GM15510 (cell line): Measurements from ENCODE around the gene RHOF.

Experiments
- POLR2A ChIP-seq: IDR thresholded peaks from 3 replicates; pipeline ENCODE4 v1.6.1; 2011; ENCODE audit warnings: borderline replicate concordance; ENCODE audit not compliant: insufficient read length; ENCODE audit errors: extremely low read depth

Gene RHOF

DNA sequence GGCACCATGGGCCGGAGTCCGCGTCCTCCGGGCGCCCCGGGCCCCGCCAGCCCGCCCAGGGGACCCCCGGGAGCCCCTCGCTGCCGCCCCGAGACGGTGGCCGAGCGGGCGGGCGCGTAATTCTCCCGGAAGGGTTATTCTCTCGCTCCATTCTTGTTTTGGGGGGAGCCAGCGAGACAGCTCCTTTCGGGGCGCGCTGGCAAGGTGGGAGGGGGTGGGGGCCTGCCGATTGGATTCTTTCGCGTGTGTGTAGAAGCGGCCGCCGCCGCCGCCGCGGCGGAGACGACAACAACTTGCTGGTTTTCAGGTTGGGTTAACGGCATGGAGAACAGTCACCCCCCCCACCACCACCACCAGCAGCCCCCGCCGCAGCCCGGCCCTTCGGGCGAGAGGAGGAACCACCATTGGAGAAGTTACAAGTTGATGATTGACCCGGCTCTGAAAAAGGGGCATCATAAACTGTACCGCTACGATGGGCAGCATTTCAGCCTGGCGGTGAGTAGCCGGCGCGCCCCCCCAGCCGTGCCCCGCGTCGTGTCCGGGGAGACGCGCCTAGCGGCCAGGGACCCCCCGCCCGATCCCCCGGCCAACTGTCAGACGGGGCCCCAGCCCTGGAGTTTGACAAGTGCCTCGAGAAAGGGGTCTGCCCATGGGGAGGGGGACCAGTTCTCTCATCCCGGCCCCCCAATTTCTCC, 11.1 kb upstream of the RHOF start:
- TF ChIP-seq POLR2A, result no peak

- TF ChIP-seq POLR2A, result peak; percentile 57
These were observed 10.5 kb upstream of the RHOF start, which contains the start of gene SETD1B for GRCh38 chr12:121803861-121804416. TSS of gene SETD1B (plus strand) at chr12:121804009. CDS start at chr12:121804738, 729 bp downstream.

GRCh38 chr12:121802843-121803698, 9.6 kb upstream of the RHOF start:
- TF ChIP-seq POLR2A, result peak; percentile 80

GRCh38 chr12:121802485-121802842, 9.0 kb upstream of the RHOF start:
- no peak for TF ChIP-seq POLR2A

- no peak for TF ChIP-seq POLR2A
These were observed 8.4 kb upstream of the RHOF start for GRCh38 chr12:121801595-121802484.

DNA sequence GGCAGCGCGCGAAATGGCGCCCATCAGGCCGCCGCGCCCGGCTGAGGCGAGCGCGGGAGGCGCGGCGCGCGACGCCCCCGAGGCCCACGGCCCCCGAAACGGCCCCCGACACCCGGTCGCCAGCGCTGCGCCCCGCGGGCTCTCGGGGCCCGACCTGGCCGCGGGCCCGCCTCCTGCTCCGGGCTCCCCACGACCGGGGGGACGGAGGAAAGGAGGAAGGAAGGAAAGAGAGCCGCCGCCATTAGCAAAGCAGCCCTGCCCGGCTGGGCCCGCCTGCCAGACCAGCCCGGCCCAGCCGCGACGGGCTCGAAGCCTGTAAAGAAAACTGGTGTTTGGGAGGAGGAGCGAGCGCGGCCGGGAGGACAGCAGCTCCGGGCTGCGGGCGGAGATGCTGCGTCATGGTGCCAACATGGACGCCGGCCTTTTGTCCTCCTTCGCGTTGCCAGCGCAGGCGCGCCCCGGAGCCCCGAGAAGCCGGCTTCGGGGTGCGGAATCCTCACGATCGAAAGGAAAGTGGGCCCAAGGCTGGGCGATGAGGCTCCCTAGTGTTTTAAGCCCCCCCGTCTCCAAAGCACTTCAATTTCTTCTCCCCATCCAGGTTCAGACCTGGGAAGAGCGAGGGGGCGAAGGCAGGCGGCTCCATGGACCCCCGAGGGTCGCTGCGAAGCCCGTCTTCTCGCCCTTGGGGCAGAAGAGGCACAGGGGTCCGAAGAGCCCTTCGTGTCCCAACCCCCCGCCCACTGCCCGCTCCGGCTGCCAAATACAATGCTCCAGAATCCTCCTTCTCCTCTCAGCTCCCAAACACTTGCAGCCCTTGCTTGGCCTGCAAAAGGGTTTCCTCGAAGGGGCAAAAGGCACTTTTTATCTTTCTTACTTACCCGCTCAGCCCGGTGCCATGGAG, 7.5 kb upstream of the RHOF start:
- peak; percentile 47 for TF ChIP-seq POLR2A

- TF ChIP-seq POLR2A, result peak; percentile 36
These were observed 6.6 kb upstream of the RHOF start for GRCh38 chr12:121799842-121800693.

DNA sequence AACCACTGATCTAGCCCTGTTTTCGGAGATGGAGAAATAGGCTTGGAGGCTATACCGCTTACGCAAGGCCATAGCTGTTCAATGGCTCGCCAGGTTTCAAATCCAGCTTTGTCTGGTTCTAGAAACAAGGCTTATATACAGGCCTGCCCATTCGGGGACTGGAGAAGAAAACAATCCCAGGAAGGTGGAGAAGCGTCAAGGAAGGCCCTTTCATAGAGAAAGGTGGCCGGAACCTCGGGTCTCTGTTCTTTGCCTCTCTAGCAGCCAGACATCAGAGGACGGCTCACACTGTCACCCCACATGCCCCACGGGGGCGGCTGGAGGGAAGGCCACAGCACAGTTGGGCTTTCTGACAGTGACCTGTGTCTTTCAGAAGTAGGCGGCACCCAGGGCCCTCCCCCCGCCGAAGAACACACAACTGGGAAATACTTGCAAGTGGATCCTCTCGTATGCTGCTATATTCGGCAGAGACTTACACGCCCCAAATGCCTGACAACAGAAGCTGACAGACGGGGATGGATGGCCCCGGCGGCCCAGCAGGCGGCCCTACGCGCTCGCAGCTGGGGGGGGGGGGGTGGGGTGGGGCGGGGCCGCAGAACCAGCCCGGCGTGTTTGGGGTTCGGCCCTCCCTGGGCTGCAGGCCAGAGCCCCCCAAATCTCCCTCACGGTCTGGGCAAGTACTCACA, 5.8 kb upstream of the RHOF start:
- no peak for TF ChIP-seq POLR2A

DNA sequence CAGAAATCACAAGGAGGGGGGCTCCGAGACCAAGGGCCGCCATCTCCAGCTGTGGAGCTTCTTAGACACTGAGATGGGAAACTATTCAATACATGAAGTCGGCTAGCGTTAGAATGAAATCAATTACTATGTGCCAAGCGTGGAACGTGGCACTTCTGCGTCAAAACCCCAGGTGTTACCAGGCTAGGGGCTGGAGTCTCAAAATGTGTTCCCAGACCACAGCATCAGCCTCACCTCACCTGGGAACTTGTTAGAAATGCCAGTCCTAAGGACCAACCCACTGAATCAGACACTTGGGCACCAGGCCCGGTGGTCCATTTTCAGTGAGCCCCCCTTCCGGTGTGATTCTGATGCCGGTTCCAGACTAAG, 5.3 kb upstream of the RHOF start:
- TF ChIP-seq POLR2A, result no peak

DNA sequence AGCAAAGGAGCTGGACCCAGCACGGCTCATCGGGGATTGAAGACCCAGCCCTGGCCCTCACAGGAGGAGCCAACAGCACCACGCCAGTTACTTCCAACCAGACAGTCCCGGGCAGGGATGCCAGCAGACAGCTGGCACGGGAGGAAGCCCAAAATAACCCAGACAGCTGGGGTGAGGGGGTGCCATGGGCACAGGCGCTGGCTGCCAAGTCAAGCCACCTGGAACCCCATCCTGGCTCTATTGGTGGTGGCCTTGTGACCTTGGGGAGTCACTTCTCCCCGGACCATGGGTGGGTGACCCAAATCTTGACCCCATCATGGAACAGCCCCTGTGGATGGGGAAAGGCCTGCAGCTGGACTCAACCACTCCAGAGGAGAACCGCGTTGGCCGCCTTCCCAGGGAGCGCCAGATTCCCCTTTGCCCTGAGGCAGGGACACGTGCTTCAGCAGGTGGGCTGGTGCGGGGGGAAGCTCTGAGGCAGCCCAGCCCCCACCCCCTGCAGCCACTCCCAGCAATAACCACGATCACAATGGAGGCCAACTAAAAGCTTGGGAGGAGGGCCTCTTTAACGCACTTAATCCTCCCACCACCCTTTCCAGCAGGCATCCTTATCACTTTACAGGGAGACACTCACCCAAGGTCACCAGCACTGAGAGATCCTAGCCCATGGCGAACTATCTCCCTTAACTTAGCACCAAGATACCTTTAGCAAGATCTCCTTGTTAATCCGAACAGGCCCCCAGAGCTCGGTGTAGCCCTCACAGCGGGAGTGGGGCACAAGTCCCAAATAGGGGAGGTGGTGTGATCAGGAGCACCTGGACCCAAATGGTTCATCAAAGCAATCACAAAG, 4.7 kb upstream of the RHOF start:
- TF ChIP-seq POLR2A, result no peak
